Nephron (organoid): ENCODE results near the gene ADAMTSL5.
A peak's percentile ranks its signal among the peaks of the same experiment; 100 is the strongest.

Experiments
- H3K27ac Mint-ChIP-seq, 3 experiments: 2 replicates each; pipeline ENCODE4 v1.8.0; 2020; ENCODE audit warnings: mixed read lengths in 3 of 3, mild to moderate bottlenecking in 2 of 3, moderate library complexity in 1 of 3
- H3K27me3 Mint-ChIP-seq: 2 replicates; pipeline ENCODE4 v1.8.0; 2021; ENCODE audit warnings: low read depth, mild to moderate bottlenecking, moderate library complexity, mixed read lengths
- H3K36me3 Mint-ChIP-seq: 2 replicates; pipeline ENCODE4 v1.8.0; 2020; ENCODE audit warnings: low read depth, mixed read lengths
- H3K4me1 Mint-ChIP-seq: 2 replicates; pipeline ENCODE4 v1.8.0; 2020; ENCODE audit warnings: mixed read lengths
- H3K4me3 Mint-ChIP-seq, 3 experiments: 2 replicates each; pipeline ENCODE4 v1.8.0; 2020; ENCODE audit warnings: mild to moderate bottlenecking in 3 of 3, mixed read lengths in 3 of 3, moderate library complexity in 2 of 3
- H3K9me3 Mint-ChIP-seq: 2 replicates; pipeline ENCODE4 v1.8.0; 2020; ENCODE audit warnings: mixed read lengths
- TF ChIP-seq, protein P1 (sequence below), 3 experiments: fragments of 200-600 bp; sonication (generic); IDR thresholded peaks; one replicate each; pipeline ENCODE4 v1.5.0; 2021; ENCODE audit warnings: antibody characterized with exemption in 3 of 3; ENCODE audit not compliant: unreplicated experiment in 3 of 3

The ADAMTSL5 gene

DNA sequence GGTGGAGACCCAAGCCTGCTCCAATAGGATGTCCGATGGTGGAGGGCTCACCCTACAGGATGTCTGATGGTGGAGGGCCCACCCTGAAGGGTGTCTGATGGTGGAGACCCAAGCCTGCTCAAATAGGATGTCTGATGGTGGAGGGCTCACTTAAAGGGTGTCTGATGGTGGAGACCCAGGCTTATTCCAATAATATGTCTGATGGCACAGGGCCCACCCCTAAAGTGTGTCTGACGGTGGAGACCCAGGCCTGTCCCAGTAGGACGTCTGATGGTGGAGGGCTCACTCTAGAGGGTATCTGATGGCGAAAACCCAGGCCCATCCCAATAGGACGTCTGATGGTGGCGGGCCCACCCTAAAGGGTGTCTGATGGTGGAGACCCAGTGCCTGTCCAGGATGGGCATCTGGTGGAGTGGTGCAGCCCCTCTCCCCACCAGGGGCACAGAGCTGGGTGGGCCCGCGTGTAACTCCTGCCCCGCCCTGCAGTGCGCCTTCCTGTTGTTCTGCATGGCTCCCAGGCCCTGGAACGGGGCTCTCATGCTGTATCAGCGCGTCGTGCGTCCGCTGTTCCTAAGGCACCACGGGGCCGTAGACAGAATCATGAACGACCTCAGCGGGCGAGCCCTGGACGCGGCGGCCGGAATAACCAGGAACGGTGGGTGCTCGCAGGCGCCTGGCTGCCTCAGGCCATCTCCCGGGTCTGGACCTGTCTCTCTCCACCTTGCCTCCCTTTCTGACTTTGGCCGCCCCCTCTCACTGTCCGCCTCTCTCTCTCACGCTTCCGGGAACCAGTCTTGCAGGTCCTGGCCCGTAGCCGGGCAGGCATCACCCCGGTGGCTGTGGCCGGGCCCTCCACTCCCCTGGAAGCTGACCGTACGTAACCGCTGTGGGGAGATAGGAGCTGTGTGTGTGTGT lies 16.8 kb downstream of the ADAMTSL5 start:
- Mint-ChIP-seq H3K4me1 (peaks cover 5% of the 10 kb centered on the region), H3K27me3 (peaks cover 33% of the 10 kb centered on the region), H3K9me3 (no peaks in the 10 kb centered on the region), H3K36me3 (no peaks in the 10 kb centered on the region), H3K4me3 (no peak overlapping the region), H3K27ac (peak overlapping the region in 1 of 3 experiments; percentile 42)
- TF ChIP-seq, protein P1, sequence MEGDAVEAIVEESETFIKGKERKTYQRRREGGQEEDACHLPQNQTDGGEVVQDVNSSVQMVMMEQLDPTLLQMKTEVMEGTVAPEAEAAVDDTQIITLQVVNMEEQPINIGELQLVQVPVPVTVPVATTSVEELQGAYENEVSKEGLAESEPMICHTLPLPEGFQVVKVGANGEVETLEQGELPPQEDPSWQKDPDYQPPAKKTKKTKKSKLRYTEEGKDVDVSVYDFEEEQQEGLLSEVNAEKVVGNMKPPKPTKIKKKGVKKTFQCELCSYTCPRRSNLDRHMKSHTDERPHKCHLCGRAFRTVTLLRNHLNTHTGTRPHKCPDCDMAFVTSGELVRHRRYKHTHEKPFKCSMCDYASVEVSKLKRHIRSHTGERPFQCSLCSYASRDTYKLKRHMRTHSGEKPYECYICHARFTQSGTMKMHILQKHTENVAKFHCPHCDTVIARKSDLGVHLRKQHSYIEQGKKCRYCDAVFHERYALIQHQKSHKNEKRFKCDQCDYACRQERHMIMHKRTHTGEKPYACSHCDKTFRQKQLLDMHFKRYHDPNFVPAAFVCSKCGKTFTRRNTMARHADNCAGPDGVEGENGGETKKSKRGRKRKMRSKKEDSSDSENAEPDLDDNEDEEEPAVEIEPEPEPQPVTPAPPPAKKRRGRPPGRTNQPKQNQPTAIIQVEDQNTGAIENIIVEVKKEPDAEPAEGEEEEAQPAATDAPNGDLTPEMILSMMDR (IDR thresholded peaks at IDR 0.05; ENCODE audit: unreplicated experiment in 3 of 3) = no peak

DNA sequence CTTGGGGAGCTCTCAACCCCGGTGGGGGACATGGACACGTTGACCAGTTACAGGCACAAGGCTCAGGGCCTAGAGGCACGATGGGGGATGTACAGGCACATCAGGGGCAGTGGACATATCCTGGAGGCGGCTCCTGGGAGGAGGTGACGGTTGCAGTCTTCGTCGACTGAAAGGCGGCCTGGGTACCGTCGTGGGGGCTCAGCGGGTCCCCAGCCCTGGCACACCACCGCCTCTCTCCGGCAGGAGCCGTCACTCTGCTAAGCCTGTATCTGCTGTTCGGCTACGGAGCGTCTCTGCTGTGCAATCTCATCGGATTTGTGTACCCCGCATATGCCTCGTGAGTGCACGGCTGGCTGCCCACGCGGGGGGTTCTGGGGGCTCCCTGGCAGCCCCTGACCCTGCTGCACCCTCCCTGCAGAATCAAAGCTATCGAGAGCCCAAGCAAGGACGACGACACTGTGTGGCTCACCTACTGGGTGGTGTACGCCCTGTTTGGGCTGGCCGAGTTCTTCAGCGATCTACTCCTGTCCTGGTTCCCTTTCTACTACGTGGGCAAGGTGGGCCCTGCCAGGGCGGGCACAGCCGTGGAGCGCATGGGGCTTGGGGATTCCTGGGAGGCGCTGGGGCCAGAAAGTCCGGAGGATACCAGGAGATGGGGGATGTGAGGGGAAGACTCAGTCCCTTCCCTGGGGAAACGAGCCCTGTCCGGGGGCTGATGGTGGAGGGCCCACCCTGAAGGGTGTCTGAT lies 17.6 kb downstream of the ADAMTSL5 start:
- Mint-ChIP-seq H3K27ac (no peak overlapping the region), H3K4me3 (no peak overlapping the region), H3K9me3 (no peaks in the 10 kb centered on the region), H3K4me1 (peaks cover 5% of the 10 kb centered on the region), H3K27me3 (peaks cover 31% of the 10 kb centered on the region), H3K36me3 (no peaks in the 10 kb centered on the region)
- TF ChIP-seq, protein P1 (IDR thresholded peaks at IDR 0.05; ENCODE audit: unreplicated experiment in 3 of 3) = no peak

DNA sequence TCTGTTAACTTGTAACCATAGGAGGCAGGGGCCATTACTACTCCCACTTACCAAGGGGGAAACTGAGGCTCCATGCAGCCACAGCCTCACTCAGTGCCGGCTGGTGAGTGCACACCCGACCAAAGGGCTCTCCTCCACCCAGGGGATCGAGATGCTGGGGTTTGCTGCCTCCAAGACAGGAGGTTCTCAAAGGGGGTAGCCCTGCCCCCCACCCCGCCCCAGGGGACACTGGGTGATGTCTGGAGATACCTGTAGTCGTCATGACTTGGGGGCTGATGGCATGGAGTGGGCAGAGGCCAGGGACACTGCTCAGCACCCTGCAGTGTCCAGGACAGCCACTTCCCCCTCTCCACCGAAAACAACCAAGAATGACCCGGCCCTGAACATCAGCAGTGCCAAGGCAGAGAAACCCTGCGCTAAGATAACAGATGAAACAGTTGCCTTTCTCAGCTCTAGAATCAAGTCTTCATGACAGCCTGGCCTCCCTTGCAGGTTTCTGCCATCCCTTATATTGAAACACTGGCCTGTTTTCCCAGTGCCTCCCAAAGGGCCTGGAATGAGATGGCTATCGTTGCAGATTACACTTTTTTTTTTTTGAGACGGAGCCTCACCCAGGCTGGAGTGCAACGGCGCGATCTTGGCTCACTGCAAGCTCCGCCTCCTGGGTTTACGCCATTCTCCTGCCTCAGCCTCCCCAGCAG lies 18.6 kb downstream of the ADAMTSL5 start:
- Mint-ChIP-seq H3K27ac (no peak overlapping the region), H3K4me1 (peaks cover 5% of the 10 kb centered on the region), H3K9me3 (no peaks in the 10 kb centered on the region), H3K36me3 (no peaks in the 10 kb centered on the region), H3K4me3 (peak overlapping the region in 1 of 3 experiments; percentile 37), H3K27me3 (peaks cover 31% of the 10 kb centered on the region)
- TF ChIP-seq, protein P1 (IDR thresholded peaks at IDR 0.05; ENCODE audit: unreplicated experiment in 3 of 3) = no peak

GRCh38 chr19:1492474-1493006 lies 20.3 kb downstream of the ADAMTSL5 start:
- peaks cover 5% of the 10 kb centered on the region for H3K4me1 Mint-ChIP-seq
- H3K9me3 Mint-ChIP-seq = no peaks in the 10 kb centered on the region
- TF ChIP-seq, protein P1 (IDR thresholded peaks at IDR 0.05; ENCODE audit: unreplicated experiment in 3 of 3) = no peak
- peak overlapping the region in 2 of 3 experiments; percentile 32 to 80 for H3K4me3 Mint-ChIP-seq
- no peak overlapping the region for H3K27ac Mint-ChIP-seq
- peaks cover 31% of the 10 kb centered on the region for H3K27me3 Mint-ChIP-seq
- H3K36me3 Mint-ChIP-seq = no peaks in the 10 kb centered on the region

DNA sequence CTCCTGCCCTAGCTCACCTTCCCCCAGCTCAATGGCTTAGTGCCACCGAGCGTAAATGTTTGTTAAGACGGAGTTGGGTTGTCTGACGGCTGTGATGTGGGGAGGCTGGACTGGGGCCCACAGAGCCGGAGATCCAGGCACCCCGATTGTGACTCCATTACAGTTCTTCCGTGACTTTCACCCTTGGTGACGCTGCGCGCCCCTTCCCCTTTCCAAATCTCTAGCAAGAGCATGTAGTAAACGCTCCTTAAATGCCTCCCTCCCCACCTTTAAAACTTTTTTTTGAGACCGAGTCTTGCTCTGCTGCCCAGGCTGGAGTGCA lies 21.0 kb downstream of the ADAMTSL5 start:
- no peaks in the 10 kb centered on the region for H3K36me3 Mint-ChIP-seq
- TF ChIP-seq, protein P1 (IDR thresholded peaks at IDR 0.05; ENCODE audit: unreplicated experiment in 3 of 3) = no peak
- peak overlapping the region; percentile 80 to 84 (median 81) for H3K4me3 Mint-ChIP-seq
- H3K27me3 Mint-ChIP-seq = peaks cover 30% of the 10 kb centered on the region
- peaks cover 5% of the 10 kb centered on the region for H3K4me1 Mint-ChIP-seq
- H3K27ac Mint-ChIP-seq = no peak overlapping the region
- no peaks in the 10 kb centered on the region for H3K9me3 Mint-ChIP-seq
